GM18868 (cell line): Measurements from ENCODE around the gene MTPN.

Source experiments
- ATAC-seq: cut with Tn5 transposase; IDR thresholded peaks from one replicate; pipeline ENCODE4 v1.9.1; 2021; ENCODE audit warnings: mild to moderate bottlenecking, moderate library complexity; ENCODE audit not compliant: unreplicated experiment

Gene MTPN

GRCh38 chr7:135958173-135958572 lies 19.0 kb downstream of the MTPN start:
- no peak for ATAC-seq

DNA sequence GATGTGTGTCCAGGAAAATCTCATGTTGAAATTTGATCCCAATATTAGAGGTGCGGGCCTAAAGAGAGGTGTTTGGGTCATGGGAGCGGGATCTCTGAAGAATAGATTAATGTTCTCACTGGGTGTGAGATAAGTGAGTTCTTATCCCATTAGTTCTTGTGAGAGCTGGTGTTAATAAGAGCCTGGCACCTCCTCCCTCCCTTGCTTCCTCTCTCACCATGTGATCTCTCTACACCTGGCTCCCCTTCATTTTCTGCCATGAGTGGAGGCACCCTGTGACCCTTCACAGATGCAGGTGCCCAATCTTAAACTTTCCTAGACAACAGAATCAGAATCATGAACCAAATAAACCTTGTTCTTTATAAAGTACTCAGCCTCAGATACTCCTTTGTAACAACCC lies 19.5 kb downstream of the MTPN start:
- ATAC-seq = no peak

DNA sequence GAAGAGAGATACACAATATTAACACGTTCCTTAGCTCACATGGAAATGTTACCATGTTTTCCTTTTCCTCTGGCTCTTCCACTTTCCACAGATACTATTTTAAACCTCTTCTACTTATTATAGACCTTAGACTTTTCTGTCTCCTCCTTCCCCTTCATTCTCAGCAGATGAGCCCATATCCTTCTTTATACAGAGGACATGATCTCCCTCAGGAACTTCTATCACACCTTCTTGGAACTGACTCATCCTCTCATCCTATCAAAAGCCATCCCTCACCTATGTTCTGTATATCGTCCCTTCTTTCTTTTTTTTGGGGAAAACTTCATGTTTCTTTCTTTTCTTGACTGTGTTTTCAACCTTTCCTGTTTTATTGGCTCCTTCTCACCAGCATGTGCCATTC lies 20.8 kb downstream of the MTPN start:
- no peak for ATAC-seq

DNA sequence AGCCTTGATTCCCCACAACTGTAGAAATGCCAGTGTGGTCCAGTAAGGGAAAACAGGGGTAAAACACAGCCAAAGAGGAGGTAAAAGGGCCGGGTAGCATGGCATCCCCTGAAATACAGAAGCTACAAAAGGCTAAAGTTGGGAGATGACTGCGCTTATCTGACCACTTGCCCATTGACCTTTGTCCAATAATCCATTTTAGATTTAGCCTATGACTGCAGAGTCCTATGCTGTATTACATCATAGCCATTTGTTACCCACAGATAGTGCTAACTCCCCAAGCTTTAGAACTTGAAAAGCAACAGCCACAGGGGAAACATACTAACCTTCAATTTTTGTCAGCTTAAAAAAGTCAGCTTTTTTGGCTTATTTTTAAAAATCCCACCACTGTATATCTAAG lies 26.2 kb downstream of the MTPN start:
- ATAC-seq = no peak

DNA sequence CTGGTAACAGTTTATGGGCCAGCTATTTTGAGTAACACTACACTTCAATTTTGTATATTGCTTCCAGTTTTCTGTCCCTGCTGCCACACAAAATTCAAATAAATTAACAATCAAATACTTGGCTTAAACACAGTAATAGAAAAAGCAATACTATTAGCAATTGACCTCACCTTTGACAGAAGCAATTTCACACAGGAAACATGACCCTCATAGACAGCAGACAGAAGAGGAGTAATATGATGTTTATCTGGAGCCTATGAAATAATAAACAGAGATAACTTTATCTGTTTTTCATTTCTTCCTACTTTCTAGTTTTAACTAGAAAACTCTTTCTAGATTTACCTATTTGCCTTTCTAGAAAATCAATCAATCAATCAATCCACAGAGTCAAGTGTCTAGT lies 26.7 kb downstream of the MTPN start:
- no peak for ATAC-seq

DNA sequence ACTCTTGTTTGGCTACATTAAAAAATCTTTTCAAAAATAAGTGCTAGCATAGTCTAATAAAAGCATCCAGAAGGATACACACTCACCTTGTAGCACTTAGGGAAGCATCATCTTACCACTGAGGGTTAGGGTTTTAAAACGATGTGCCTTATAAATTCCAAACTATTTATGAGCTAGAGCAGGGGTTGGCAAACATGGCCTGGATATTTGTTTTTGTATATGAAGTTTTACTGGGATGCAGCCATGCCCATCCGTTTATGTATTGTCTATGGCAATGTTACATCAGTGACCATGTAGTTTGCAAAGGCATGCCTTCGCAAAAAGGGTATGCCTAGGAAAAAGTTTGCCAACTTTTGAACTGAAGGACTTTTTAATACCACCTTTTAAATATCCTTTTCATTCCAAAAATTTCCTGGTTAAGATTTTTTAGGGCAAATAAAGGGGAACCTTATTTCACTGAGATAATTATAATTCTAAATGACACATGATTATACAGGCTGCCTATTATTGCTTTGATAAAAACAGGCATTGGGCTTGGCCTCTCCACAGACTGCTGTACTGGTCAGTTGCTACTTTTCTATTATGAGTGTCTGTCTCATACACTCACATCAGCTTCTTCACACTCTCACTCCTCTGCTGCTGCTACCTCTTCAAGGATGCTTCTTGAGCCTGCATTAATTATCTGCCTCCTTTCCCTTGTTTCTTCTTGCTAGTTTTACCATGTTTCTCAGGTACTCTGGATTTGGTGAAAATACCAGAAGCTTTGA lies 30.7 kb downstream of the MTPN start:
- ATAC-seq = no peak

DNA sequence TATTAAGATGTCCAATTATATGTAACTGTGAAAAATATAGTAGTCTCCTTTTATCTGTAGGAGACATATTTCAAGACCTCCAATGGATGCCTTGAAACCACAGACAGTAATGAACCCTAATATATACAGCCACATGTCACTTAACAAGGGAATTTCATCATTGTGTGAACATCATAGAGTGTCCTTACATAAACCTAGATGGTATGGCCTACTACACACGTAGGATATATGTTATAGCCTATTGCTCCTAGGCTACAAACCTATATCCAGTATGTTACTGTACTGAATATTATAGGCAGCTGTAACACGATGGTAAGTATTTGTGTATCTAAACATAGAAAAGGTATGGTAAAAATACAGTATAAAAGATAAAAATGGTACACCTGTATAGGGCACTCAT lies 32.4 kb downstream of the MTPN start:
- no peak for ATAC-seq

GRCh38 chr7:135943134-135943879 lies 33.9 kb downstream of the MTPN start:
- peak; percentile 20 for ATAC-seq

GRCh38 chr7:135942614-135943013 lies 34.5 kb downstream of the MTPN start:
- ATAC-seq = peak; percentile 91

DNA sequence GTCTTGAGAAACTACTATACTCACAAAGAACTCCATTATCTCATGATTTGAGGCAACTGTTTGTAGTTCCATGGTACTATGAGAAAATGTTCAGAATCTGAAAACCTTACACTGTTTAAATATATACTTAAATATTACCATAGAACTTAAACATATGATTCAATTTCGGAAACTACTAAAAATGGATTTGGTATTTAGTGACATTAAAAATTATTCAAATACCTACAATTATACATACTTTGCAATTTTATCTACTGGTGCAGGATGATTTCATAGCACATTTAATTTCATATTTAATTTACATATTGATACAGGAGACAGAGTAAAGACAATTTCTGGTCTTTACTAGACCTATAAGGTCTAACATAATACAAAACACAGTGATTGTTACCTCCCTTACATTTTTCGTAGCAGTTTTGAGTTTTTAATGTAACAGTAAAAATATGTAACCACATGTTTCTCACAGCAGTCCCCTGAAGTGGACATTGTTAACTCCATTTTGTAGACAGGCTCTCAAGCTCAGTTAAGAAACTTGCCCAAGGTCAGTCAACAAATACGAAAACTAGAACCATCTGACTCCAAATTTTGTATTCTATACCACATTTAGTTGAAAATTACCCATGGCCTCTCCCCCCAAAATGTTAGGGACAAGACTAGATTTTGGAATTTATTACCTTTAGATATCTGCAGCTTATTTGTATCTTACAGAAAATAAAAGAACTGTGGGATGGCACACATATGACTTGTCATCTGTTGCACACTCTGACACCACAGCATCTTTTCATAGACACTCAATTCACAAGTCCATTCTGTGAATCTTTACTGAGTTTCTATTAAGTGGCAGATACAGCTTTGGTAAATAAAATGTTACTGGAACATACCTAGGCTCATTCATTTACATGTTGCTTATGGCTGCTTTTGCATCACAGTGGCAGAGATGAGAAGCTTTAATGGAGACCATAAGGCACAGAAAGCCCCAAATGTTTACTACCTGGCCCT lies 36.8 kb downstream of the MTPN start:
- ATAC-seq = no peak

- ATAC-seq = no peak
Measured at GRCh38 chr7:135939261-135939812, 37.8 kb downstream of the MTPN start.

DNA sequence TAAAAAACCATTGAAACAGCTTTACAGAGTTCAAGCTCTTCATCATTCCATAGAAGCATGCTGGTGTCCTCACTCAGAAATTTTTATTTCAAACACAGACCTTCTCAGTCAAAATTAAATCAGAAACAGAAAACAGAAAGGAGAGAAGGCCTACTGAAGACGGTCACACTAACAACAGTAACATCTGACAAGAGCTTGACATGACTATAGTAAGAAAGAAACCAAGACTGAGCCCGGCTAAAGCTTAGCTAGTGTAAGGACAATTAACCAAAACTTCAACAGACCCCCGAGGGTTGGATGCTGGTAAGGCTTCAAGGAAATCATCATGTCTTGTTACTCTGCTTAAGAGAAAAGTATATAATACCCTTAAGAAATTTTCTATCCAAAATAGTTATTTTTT lies 38.6 kb downstream of the MTPN start:
- peak; percentile 58 for ATAC-seq

GRCh38 chr7:135938086-135938485 lies 39.1 kb downstream of the MTPN start:
- ATAC-seq = no peak

DNA sequence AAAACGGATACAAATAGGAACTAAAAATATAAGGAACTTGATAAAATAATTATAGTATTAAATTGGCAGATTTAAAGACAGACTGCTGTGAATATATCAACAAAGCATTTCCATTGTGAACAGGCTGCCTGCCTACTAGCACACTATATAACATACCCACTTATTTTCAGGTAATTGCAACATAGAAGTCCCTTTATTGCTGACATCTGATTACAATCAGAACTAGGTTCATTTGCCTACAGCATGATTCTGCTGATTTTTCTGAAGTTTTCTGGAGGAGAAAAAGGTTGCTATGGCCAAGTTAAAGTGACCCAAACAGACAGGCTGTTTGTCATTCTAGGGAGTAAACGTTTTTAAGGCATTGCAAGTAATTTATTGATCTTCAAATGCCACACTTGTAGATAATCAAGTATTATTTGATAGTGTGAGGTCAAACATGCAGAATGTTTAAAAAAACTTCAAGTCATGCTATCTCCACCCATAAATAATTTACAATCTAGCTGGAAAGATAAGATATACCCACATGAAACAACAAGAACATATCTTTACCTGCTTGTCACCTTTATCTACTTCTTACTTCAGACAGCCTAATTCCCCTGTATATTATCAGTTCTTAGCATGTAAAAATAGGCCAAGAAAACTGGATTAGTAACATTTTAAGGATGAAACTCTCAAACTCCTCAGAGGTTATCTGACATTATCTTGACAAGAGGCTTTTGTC lies 40.5 kb downstream of the MTPN start:
- ATAC-seq = no peak

- ATAC-seq = no peak
Measured at GRCh38 chr7:135934651-135935050, 42.5 kb downstream of the MTPN start.

DNA sequence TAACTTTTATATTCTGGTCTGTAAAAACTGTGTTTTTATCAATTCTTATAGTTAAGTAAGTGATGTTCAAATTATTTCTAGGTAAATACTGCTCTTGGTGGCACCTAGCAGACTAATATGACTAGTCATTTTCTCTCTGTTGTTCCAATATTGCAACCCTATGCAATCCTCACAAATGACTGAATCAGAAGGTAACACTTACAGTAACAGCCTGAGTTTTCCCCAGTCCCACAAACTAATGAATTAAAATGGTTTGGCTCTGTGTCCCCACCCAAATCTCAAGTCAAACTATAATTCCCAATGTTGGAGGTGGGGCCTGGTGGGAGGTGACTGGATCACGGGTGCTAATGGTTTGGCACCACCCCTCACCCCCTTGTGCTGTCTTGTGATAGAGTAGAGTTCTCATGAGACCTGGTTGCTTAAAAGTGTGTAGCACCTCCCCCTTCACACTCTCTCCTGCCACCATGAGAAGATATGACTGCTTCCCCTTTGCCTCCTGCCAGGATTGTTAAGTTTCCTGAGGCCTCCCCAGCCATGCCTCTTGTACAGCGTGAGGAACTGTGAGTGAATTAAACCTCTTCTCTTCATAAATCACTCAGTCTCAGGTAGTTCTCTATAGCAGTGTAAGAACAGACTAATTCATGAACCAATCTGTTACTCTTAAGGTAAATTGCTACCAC lies 43.5 kb downstream of the MTPN start:
- no peak for ATAC-seq

DNA sequence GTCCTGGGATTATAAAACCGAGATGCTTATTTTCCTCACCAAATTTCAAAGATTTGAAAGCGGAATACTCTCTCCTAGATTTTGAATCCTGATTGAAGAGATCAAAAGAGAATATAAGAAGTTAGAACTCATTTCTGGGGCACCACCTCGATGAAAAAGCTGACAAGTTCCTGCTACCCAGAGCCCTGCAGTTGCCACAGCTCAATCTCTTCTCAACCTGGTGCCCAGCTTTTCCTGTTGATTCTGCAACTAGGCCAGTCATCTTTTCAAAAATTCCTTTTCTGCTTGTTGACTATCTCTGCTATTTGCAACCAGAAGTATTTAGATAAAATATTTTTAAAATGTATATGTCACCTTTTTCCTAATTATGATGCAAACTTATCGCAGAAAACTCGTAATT lies 45.0 kb downstream of the MTPN start:
- ATAC-seq = no peak

- ATAC-seq = no peak
Measured at GRCh38 chr7:135930565-135931461, 46.3 kb downstream of the MTPN start.

DNA sequence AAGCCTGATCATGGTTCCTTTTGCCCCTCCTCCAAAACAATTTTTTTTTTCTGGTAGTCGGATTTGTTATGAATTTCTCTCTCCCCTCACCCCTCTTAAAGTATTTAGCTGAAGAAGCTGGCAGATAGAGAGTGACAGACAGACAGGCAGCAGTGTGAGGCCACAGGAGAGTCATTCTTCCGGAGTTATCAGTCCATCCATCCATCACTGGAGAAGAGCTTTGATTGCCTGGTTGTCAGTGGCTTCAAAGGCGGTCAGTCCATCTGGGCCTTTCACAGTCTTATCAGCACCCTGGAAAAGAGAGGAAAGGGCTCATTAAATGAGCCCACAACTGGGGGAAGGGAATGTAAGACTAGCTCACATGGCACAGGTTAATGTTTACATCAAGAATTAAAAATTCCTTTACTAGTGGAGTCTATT lies 47.4 kb downstream of the MTPN start:
- no peak for ATAC-seq
